Activated CD4-positive, alpha-beta T cell treated with anti-CD3 and anti-CD28 coated beads, Interleukin-10, Interleukin-2, amounts not matched to agents 100 ng/mL and 50 ng/mL, durations not matched to agents 16 hours and 8 hours (primary cell): ENCODE data around the gene ICAM4.
"Not testable (repeated sequence)": the region's sequence is repeated elsewhere in the genome, so short reads cannot be mapped to it uniquely, and the experiment has no call there.

Experiments
- DNase-seq: peaks from one replicate; pipeline ENCODE4 v3.0.0-alpha.2; 2020

Gene ICAM4

DNA sequence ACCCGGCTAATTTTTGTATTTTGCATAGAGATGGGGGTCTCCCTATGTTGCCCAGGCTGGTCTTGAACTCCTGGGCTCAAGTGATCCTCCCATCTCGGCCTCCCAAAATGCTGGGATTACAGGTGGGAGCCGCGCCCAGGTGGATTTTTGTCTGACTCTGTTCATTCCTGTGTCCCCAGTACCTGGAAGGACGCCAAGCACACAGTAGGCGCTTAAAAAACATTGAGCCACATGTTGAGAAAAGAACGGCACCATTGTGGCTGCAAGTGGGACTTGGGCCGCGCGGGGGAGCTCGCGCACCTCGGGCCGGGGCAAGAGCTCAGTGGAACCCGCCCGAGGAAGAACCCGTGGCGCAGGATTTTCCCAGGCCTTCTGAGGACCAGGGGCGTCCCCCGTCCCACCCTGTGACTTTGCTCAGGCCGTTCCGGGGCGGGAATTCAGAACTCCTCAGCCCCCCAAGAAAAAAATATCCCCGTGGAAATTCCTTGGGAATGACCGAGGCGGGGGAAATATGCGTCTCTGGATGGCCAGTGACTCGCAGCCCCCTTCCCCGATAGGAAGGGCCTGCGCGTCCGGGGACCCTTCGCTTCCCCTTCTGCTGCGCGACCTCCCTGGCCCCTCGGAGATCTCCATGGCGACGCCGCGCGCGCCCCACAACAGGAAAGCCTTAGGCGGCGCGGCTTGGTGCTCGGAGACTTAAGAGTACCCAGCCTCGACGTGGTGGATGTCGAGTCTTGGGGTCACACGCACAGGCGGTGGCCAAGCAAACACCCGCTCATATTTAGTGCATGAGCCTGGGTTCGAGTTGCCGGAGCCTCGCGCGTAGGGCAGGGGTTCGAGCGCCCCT, 17.2 kb upstream of the ICAM4 start:
- DNase-seq, result peak; percentile 92

GRCh38 chr19:10270180-10270615, 16.6 kb upstream of the ICAM4 start:
- peak; percentile 86 for DNase-seq

- peak; percentile 90 for DNase-seq
These were observed 15.9 kb upstream of the ICAM4 start, which contains the start of gene ICAM1 for GRCh38 chr19:10270616-10271394. TSS of gene ICAM1 (plus strand) at chr19:10271120. CDS start at chr19:10271160, 40 bp downstream.

DNA sequence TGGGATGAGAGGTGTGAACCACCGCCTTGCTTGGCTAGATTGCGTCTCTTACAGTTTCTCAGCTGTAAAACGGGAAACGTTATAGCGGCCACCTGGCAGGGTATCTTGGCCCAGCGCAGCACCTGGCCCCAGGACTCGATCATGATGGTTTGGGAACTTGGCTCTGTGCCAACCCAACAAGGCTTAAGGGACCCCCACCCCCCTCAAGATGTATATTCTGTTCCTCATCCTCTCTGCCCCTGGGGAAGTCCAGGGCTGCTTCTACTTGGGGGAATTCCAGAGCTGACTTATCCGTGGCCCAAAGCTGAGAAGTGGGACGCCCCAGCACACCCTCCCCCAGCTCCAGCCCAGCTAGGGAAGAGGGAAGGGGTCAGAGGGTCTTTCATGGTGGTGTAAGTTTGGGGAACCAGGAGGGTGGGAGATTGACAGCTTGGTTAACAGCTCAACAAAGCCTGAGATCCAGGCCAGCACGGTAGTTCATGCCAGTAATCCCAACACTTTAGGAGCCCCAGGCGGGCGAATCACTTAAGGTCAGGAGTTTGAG, 15.1 kb upstream of the ICAM4 start:
- DNase-seq, result peak; percentile 53

DNA sequence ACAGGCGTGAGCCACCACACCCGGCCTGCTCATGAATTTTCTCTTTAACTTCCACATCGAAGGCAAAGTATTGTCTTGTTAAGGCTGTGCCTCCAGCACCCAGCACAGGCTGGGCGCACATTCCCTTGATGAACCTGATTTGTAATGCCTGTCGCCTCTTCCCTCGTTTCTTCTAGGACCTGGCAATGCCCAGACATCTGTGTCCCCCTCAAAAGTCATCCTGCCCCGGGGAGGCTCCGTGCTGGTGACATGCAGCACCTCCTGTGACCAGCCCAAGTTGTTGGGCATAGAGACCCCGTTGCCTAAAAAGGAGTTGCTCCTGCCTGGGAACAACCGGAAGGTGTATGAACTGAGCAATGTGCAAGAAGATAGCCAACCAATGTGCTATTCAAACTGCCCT, 12.2 kb upstream of the ICAM4 start:
- DNase-seq, result no peak

DNA sequence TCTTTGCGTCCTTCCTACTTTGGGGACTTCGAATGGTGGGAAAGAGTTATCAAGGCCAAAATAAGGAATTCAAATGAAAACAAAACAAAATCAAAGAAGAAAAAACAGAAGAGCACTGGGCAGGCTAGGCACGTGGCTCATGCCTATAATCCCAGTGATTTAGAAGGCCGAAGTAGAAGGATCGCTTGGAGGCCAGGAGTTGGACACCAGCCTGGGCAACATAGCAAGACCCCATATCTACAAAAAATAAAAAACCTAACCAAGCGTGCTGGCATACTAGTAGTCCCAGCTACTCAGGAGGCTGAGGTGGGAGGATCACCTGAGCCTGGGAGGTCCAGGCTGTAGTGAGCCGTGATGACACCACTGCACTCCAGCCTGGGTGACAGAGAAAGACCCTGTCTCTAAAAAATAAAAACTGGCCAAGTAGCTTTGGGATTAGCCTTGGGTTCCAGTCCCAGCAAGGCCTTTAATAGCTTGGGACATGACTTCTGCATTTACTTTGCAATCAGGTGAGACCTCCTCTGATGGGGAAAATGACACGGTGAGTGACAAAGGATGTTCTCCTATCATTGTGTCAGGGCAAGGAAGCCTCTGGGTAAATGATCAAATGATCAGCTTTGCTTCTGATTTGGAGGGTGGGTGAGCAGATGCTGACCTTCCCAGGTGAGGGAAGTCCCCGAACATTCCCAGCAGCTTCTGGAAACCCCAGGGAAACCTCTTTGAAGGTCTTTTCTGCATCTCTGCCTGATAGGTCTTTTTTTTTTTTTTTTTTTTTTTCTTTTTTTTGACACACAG, 8.8 kb upstream of the ICAM4 start:
- DNase-seq, result no peak

DNA sequence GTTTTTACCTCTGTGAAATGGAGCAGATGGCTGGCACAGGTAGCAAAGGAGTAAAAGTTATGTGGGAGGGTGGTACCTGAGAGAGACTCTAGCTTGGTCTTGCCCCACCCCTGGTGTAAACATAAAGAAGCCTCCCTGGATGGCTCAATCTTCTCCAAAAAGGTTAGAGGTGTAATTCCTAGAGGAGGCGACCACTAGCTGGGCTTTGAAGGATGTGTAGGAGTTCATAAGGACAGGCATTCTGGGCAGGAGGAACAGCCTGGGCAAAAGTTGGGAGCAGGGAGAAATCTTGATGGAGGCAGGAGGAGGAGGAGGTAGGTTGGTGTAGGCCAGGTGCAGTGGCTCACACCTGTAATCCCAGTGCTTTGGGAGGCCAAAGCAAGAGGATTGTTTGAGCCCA, 7.8 kb upstream of the ICAM4 start:
- DNase-seq, result no peak

- DNase-seq, result no peak
These were observed 6.9 kb upstream of the ICAM4 start for GRCh38 chr19:10279737-10280442.

- DNase-seq, result not testable (repeated sequence)
These were observed 4.7 kb upstream of the ICAM4 start for GRCh38 chr19:10282043-10282442.

- no peak for DNase-seq
These were observed 3.3 kb upstream of the ICAM4 start for GRCh38 chr19:10283301-10284064.

DNA sequence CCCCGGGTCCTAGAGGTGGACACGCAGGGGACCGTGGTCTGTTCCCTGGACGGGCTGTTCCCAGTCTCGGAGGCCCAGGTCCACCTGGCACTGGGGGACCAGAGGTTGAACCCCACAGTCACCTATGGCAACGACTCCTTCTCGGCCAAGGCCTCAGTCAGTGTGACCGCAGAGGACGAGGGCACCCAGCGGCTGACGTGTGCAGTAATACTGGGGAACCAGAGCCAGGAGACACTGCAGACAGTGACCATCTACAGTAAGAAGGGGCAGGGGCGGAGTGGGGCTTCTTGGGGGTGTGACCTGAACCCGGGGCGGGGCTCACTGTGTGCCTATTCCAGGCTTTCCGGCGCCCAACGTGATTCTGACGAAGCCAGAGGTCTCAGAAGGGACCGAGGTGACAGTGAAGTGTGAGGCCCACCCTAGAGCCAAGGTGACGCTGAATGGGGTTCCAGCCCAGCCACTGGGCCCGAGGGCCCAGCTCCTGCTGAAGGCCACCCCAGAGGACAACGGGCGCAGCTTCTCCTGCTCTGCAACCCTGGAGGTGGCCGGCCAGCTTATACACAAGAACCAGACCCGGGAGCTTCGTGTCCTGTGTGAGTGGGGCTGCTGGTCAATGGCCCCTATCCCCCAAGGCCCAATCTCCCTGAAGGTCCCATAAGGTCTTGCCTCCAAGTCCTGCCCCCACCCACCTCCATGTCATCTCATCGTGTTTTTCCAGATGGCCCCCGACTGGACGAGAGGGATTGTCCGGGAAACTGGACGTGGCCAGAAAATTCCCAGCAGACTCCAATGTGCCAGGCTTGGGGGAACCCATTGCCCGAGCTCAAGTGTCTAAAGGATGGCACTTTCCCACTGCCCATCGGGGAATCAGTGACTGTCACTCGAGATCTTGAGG, 2.4 kb upstream of the ICAM4 start:
- no peak for DNase-seq

DNA sequence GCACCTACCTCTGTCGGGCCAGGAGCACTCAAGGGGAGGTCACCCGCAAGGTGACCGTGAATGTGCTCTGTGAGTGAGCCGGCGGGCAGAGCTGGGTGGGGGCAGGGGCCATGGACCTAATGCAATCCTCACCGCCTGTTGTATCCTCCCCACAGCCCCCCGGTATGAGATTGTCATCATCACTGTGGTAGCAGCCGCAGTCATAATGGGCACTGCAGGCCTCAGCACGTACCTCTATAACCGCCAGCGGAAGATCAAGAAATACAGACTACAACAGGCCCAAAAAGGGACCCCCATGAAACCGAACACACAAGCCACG, 1.8 kb upstream of the ICAM4 start:
- no peak for DNase-seq

- no peak for DNase-seq
These were observed 1.4 kb upstream of the ICAM4 start for GRCh38 chr19:10285393-10285792.

GRCh38 chr19:10288662-10289166, 2.0 kb downstream of the ICAM4 start:
- DNase-seq, result peak; percentile 68

GRCh38 chr19:10289167-10289835, 2.5 kb downstream of the ICAM4 start:
- DNase-seq, result peak; percentile 77

- DNase-seq, result no peak
These were observed 3.1 kb downstream of the ICAM4 start, which contains the start of gene ICAM5 for GRCh38 chr19:10289836-10290356. TSS of gene ICAM5 (plus strand) at chr19:10289952. CDS start at chr19:10290044, 92 bp downstream.

DNA sequence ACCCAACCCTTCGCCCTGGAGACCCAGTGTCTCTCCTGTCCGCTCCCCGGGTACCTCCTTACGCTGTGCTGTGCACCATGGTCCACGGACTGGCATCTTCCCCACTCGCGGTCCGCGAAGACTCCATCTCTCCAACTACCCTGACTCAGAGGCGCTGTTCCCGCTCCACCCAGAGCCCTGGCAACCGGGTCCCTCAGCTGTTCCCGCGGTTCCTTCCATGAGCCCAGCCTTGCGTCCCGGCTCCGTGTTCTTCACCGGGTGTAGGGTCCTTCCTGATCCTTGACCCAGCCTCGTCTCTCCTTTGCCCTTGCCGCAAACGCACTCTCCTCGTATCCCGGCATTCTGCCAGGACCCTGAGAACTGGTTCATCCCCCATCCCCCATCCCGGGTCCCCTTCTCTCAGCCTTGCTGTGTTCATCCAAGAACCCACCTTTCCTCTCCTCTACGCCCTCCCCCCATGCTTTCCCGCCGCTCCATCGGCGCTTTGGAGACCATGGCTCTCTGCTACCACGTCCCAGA, 3.7 kb downstream of the ICAM4 start:
- DNase-seq, result no peak

DNA sequence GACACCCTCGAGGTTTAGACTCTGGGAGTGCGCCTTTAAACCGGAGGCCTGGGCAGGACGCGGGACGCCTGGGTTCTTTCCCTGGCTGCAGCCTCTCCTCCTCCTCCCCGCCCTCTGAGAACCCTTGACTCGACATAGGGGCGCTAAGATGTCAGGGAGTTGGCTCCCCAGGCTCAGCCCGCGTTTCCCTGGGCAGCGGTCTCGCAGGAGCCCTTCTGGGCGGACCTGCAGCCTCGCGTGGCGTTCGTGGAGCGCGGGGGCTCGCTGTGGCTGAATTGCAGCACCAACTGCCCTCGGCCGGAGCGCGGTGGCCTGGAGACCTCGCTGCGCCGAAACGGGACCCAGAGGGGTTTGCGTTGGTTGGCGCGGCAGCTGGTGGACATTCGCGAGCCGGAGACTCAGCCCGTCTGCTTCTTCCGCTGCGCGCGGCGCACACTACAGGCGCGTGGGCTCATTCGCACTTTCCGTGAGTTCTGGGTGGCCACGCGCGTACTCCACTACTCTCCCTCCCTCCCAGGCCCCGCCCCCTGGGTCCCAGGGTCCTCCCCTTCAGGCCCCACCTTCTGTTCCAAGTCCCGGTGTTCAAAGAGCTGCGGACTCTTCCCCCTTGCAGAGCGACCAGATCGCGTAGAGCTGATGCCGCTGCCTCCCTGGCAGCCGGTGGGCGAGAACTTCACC, 4.3 kb downstream of the ICAM4 start:
- DNase-seq, result peak; percentile 57
